Measurements from ENCODE around the gene CLPX. TPM values are rescaled to one million over a fixed set of nuclear protein-coding genes. Genes with fewer than 3 reads are reported as not detected.
A peak's percentile ranks its signal among the peaks of the same experiment; 100 is the strongest.

The CLPX gene
- total and polyA plus RNA-seq, 9 of the 15 experiments (the other 6 are each of a cell fraction or from before 2014, with no cell fraction given), result 11.2 to 83.3 (median 51.3) TPM

- TF ChIP-seq ELF4 (CRISPR knock-in tag; IDR thresholded peaks at IDR 0.05) (0 out of 2 replicates have a peak, but pooled peaks have one; percentile 64), TBP (optimal IDR thresholded peaks at IDR 0.05; ENCODE audit: low read depth, low read length) (peak; percentile 92), HOXB6 (CRISPR knock-in tag; IDR thresholded peaks at IDR 0.05; ENCODE audit: borderline replicate concordance) (no peak), ZFX (CRISPR knock-in tag; IDR thresholded peaks at IDR 0.05) (peak; percentile 63; the same call in 1 of the 2 replicates), RFX7 (CRISPR knock-in tag; IDR thresholded peaks at IDR 0.05) (no peak), HMG20A (CRISPR knock-in tag; conservative IDR thresholded peaks at IDR 0.05) (no peak), ELF2 (CRISPR knock-in tag; IDR thresholded peaks at IDR 0.05) (peak; percentile 73), PKNOX1 (IDR thresholded peaks at IDR 0.05) (peak; percentile 79), FOSL1 (tag; conservative IDR thresholded peaks at IDR 0.05) (peak; percentile 47; the same call in 1 of the 2 replicates), POLR2H (tag; IDR thresholded peaks at IDR 0.05; ENCODE audit: low read depth) (peak; percentile 76), NFRKB (IDR thresholded peaks at IDR 0.05; ENCODE audit: low read depth) (0 out of 2 replicates have a peak, but pooled peaks have one; percentile 42), ETS1 (conservative IDR thresholded peaks at IDR 0.05; ENCODE audit: control insufficient read depth, low read depth, low read length) (peak; percentile 71; the same call in 1 of the 2 replicates), SOX6 (IDR thresholded peaks at IDR 0.05) (0 out of 2 replicates have a peak, but pooled peaks have one; percentile 40), PATZ1 (CRISPR knock-in tag; IDR thresholded peaks at IDR 0.05; ENCODE audit: borderline replicate concordance) (no peak), TAF7 (tag; IDR thresholded peaks at IDR 0.05) (peak; percentile 43), TAF9B (IDR thresholded peaks at IDR 0.05; ENCODE audit: partially characterized antibody) (peak; percentile 77), MNT (conservative IDR thresholded peaks at IDR 0.05) (peak; percentile 62 to 85), PRPF4 (IDR thresholded peaks at IDR 0.05; ENCODE audit: insufficient read depth, low read depth, low read length, poor library complexity, severe bottlenecking) (no peak)
Observed at GRCh38 chr15:65133548-65134200, 51.5 kb downstream of the CLPX start, which contains the start of gene PDCD7 (continued).

Data from K562 (cell line).